ENCODE data around the gene CIB4.

The CIB4 gene

DNA sequence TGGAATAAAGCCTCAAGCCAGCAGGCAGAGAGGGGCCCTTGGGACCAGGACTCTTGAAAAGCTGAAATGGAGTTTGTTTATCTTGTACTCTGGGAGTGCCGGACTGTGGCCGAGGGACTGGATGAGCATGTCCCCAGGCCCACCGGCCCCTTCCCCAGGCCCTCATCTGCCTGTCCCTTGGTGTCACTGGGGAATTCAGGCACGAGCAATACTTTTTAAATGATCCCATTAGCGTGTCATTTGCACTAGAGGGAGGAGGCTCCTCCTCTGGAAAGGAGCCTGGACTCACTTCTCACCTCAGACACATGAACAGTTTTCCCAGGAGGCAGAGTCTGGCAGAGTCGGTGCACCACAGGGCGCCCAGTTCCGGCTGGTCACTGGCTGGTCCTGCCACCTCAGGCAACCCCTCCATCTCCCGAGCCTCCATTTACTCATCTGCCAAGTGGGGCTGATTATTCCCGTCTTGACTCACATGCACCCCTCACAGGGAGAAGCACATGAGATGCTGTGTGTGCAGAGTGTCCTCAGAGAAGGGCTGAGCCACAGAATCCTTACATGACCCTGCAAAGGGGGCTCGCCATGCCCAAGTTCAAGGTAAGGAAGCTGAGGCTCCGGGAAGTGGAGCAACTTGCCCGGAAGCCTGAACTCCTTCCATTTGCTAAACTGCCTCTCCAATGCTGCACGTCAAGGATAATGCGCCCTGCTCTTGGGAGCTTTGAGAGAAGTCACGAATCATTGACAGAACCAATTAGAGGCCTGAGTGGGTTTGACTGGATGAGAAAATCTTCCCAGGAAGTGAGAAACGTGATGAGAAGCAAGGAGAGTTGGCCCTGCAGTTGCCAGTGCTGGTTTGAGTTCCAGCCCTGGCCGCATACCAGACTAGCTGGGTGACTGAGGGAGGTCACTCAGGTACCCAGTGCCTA is 26.7 kb downstream of the CIB4 start:
- in situ Hi-C loops (cut with HindIII; ENCODE audit: low pct_ligation_motif_present, low sequenced_read_pairs), result no loop called here
- Histone ChIP-seq H3K36me3 (replicated peaks) (no peaks in the 10 kb centered on the region), H3K27ac (no peak overlapping the region), H3K27me3 (replicated peaks) (peaks cover 58% of the 10 kb centered on the region), H3K4me3 (ENCODE audit: low read depth, low read length) (no peak overlapping the region)
- TF ChIP-seq, protein P1, sequence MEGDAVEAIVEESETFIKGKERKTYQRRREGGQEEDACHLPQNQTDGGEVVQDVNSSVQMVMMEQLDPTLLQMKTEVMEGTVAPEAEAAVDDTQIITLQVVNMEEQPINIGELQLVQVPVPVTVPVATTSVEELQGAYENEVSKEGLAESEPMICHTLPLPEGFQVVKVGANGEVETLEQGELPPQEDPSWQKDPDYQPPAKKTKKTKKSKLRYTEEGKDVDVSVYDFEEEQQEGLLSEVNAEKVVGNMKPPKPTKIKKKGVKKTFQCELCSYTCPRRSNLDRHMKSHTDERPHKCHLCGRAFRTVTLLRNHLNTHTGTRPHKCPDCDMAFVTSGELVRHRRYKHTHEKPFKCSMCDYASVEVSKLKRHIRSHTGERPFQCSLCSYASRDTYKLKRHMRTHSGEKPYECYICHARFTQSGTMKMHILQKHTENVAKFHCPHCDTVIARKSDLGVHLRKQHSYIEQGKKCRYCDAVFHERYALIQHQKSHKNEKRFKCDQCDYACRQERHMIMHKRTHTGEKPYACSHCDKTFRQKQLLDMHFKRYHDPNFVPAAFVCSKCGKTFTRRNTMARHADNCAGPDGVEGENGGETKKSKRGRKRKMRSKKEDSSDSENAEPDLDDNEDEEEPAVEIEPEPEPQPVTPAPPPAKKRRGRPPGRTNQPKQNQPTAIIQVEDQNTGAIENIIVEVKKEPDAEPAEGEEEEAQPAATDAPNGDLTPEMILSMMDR (IDR thresholded peaks at IDR 0.05; ENCODE audit: low read depth, low read length, missing control alignments), result no peak
- no peak for DNase-seq

DNA sequence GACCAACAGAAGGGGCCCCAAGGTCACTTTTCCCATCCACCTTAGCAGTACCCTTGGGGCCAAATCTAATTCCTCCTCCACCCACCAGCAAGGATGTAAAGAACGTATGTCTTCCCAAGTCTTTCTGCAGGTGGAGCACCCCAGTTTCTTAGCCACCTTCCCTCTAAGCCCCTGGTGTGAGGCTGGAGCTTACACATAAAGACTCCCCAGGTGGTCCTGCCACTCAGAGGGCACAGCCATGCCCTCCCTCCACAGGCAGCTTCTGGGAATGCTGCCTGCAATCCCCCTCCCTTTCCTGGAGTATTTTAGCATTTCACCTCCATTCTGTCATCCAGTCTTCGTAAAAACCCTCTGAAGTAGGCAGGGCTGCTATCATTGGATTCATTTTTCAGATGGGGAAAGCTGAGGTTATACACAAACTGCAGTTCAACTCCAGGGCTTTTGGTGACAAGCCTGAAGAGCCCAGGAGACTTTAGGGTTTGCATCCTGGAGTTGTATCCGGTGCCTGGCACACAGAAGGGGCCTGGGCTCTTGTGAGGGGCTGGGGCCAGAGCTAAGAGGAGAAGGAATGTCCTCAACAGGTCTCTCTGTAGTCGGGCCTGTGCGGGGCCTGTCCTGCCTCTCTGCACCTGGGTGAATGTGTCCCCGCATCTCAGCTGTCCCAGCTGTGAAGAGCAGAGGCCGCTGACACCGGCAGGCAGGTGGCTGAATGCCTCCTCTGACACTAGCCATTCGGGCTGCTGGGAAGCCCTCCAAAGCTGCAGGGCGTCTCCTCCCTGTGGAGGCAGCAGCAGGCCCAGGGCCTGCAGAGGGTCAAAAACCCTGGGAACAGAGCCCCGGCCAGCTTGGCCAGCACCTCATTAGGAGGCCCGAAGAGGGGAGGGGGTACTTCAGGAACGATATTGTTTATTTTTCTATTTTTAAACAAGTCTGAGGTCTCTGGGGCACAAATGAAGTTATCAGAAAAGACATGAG is 27.6 kb downstream of the CIB4 start:
- TF ChIP-seq, protein P1 (IDR thresholded peaks at IDR 0.05; ENCODE audit: low read depth, low read length, missing control alignments), result no peak
- no peak overlapping the region for H3K4me3 ChIP-seq (ENCODE audit: low read depth, low read length)
- DNase-seq, result no peak
- H3K27ac ChIP-seq, result no peak overlapping the region
- no peaks in the 10 kb centered on the region for H3K36me3 ChIP-seq (replicated peaks)
- in situ Hi-C loops (cut with HindIII; ENCODE audit: low pct_ligation_motif_present, low sequenced_read_pairs), result no loop called here
- peaks cover 54% of the 10 kb centered on the region for H3K27me3 ChIP-seq (replicated peaks)

DNA sequence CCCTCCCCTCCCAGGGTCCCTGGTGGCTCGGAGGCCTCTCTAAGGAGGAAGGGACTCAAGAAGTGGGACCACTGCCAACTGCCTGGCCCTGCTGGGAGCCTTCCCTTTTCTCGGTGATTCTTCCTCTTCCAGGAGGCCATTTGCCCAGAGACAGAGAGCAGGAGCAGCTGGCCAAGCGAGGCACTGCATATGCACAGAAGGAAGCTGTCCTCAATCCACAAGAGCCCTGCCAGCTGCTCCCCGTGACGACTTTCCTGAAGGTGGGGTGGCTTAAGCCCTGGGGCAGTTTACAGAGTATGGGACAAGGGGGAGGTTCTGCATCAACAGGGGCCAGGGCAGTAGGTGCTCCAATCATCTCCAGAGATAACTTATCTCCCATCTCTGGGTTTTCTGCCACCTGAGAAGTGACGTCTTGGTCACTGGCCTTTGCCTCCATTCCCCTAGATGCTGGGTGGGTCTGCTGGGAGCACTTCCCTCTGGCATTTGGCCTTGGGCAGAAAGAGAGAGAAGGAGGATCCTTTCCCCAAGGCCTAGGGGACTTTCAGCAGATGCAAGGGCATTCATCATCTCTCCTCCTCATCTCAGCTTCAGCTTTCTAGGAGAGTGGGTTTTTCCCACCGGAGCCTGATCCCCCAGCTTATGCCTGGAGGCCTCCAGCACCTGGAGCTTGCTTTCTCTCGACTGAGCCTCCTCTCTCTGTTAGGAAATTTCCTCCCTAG is 28.5 kb downstream of the CIB4 start:
- Histone ChIP-seq H3K27me3 (replicated peaks) (peaks cover 54% of the 10 kb centered on the region), H3K36me3 (replicated peaks) (no peaks in the 10 kb centered on the region), H3K4me3 (ENCODE audit: low read depth, low read length) (no peak overlapping the region), H3K27ac (no peak overlapping the region)
- in situ Hi-C loops (cut with HindIII; ENCODE audit: low pct_ligation_motif_present, low sequenced_read_pairs), result no loop called here
- TF ChIP-seq, protein P1 (IDR thresholded peaks at IDR 0.05; ENCODE audit: low read depth, low read length, missing control alignments), result no peak
- no peak for DNase-seq

DNA sequence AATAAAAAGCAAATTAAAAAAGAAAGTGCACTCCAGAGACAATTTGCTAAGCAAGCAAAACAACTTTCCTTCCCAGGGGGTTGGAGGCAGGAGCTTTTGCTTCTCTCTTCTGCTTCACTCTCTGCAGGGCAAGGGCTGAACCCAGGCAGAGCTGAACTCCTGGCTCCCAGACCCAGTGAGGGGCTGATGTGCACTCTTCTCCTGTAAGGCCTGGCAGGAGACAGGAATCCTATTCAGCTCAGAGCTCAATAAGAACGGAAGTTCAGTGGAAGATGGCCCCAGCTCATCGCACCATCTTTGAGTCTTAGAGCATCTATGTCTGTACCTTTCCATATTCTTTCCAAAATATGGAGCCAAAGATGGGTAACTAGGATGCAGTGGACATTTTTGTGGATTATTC is 29.1 kb downstream of the CIB4 start:
- TF ChIP-seq, protein P1 (IDR thresholded peaks at IDR 0.05; ENCODE audit: low read depth, low read length, missing control alignments), result no peak
- no peaks in the 10 kb centered on the region for H3K36me3 ChIP-seq (replicated peaks)
- DNase-seq, result no peak
- H3K27ac ChIP-seq, result no peak overlapping the region
- H3K4me3 ChIP-seq (ENCODE audit: low read depth, low read length), result no peak overlapping the region
- in situ Hi-C loops (cut with HindIII; ENCODE audit: low pct_ligation_motif_present, low sequenced_read_pairs), result no loop called here
- H3K27me3 ChIP-seq (replicated peaks), result peaks cover 52% of the 10 kb centered on the region

DNA sequence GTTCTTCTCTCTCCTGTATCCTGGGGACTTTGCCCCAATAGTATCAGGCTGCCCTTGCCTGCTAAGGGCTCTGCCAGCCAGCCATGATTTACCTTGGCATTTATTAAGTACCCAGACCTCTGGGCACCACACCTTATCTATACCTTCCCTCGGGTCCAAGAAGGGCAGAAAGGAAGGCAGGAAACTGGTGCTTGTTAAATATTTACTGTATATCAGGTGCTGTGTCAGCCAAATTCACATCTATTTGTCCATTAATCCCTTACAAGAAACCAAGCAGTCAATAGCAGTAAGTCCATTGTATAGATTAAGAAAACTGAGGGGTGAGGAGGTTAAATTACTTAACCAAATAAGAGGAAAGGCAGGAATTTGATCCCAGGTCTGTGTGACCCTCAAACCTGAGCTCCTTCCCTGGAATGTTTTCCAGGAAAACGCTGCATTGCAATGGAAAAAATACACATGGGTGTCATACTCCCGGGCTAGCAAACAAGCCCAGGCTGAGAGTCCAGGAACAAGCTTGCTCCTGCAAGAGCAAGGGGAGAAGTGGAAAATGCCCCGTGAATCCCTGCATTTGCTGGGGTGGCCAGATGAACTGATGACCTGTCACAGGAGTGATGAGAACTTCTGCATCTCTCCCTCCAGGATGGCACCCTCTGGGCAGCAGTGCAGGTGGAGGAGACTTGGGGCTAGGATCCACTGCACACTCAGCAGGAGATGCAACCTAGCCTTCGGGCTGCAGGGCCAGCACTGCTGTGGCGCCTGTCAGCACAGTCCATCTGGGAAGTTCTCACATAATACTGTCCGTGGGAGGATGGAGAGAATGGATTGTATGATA is 30.4 kb downstream of the CIB4 start:
- in situ Hi-C loops (cut with HindIII; ENCODE audit: low pct_ligation_motif_present, low sequenced_read_pairs), result no loop called here
- no peak overlapping the region for H3K4me3 ChIP-seq (ENCODE audit: low read depth, low read length)
- peaks cover 43% of the 10 kb centered on the region for H3K27me3 ChIP-seq (replicated peaks)
- H3K36me3 ChIP-seq (replicated peaks), result no peaks in the 10 kb centered on the region
- TF ChIP-seq, protein P1 (IDR thresholded peaks at IDR 0.05; ENCODE audit: low read depth, low read length, missing control alignments), result no peak
- H3K27ac ChIP-seq, result no peak overlapping the region
- DNase-seq, result no peak
